ENCODE measurements around the gene TSACC. TPM values are rescaled to one million over a fixed set of nuclear protein-coding genes. Genes with fewer than 3 reads are reported as not detected.

TSACC gene
- total and polyA plus RNA-seq, 2 of the 8 experiments (the other 6 are each of a cell fraction or from before 2014, with no cell fraction given): 1.0 to 5.0 TPM

GRCh38 chr1:156386134-156386901 lies 48.0 kb downstream of the TSACC start (continued):
- no peak for TF ChIP-seq GABPA (IDR thresholded peaks at IDR 0.05; ENCODE audit: borderline replicate concordance, insufficient read depth, low read length)
- TF ChIP-seq TEAD4 (IDR thresholded peaks at IDR 0.05; ENCODE audit: low read depth, low read length): no peak
- TF ChIP-seq KDM1A (IDR thresholded peaks at IDR 0.05; ENCODE audit: borderline replicate concordance, low read length): no peak
- no peak for TF ChIP-seq RNF2 (IDR thresholded peaks at IDR 0.05; ENCODE audit: borderline replicate concordance, low read depth, low read length, missing control alignments, poor library complexity, severe bottlenecking)
- no peak for TF ChIP-seq SAP30 (IDR thresholded peaks at IDR 0.05; ENCODE audit: insufficient read depth, insufficient replicate concordance, low read length)
- TF ChIP-seq JUN (IDR thresholded peaks at IDR 0.05; ENCODE audit: low read depth, low read length): no peak

Data from H1 (cell line).